ENCODE measurements around the gene CLASP1. TPM values are rescaled to one million over a fixed set of nuclear protein-coding genes. Genes with fewer than 3 reads are reported as not detected.

The CLASP1 gene
- 10 to 100 TPM; 46.9 to 50.1 TPM for total RNA-seq

GRCh38 chr2:121649149-121649595, at the start of gene CLASP1:
Gene CLASP1, minus strand, starts transcription at chr2:121649462. Its CDS starts 43,567 bp downstream, at chr2:121605895.

Other genes starting within 250 kb of the CLASP1 start
- gene RNU4ATAC, start 118.6 kb downstream of the CLASP1 start, total RNA-seq: not detected
- 10 to 100 TPM; 72.6 to 80.5 TPM for gene NIFK, start 87.4 kb upstream of the CLASP1 start, total RNA-seq
- 10 to 100 TPM; 55.4 to 56.2 TPM for gene TSN, start 106.2 kb upstream of the CLASP1 start, total RNA-seq